Cerebellar cortex (tissue), 1 donor: Measurements from ENCODE around the gene RNF123.

ENCODE experiments used
- DNase-seq: peaks from one replicate; pipeline ENCODE4 v3.0.0-alpha.2; 2015; ENCODE audit warnings: low spot score

The RNF123 gene

GRCh38 chr3:49689046-49689907 is at the start of gene RNF123, which contains the start of gene MST1:
RNF123 (plus strand) TSS chr3:49689557; CDS start chr3:49691166, 1,609 bp downstream.
MST1 (minus strand) TSS chr3:49689474; CDS start chr3:49688691, 783 bp downstream.
- peak; percentile 83 for DNase-seq

GRCh38 chr3:49641292-49641691 is 48.1 kb upstream of the RNF123 start:
- no peak for DNase-seq

- DNase-seq: peak; percentile 96
Observed at GRCh38 chr3:49641921-49642707, 47.2 kb upstream of the RNF123 start.

GRCh38 chr3:49642708-49643145 is 46.6 kb upstream of the RNF123 start:
- DNase-seq: no peak

- no peak for DNase-seq
Observed at GRCh38 chr3:49644684-49645083, 44.7 kb upstream of the RNF123 start.

- DNase-seq: no peak
Observed at GRCh38 chr3:49646236-49646635, 43.1 kb upstream of the RNF123 start.

GRCh38 chr3:49647741-49648140 is 41.6 kb upstream of the RNF123 start:
- DNase-seq: peak; percentile 84

- DNase-seq: no peak
Observed at GRCh38 chr3:49648354-49649019, 40.9 kb upstream of the RNF123 start.

GRCh38 chr3:49649576-49649975 is 39.8 kb upstream of the RNF123 start:
- no peak for DNase-seq

GRCh38 chr3:49650177-49650576 is 39.2 kb upstream of the RNF123 start:
- DNase-seq: no peak

GRCh38 chr3:49650637-49651036 is 38.7 kb upstream of the RNF123 start:
- DNase-seq: no peak

- no peak for DNase-seq
Observed at GRCh38 chr3:49652218-49652902, 37.0 kb upstream of the RNF123 start.

GRCh38 chr3:49652903-49653415 is 36.4 kb upstream of the RNF123 start:
- DNase-seq: no peak

GRCh38 chr3:49653621-49654020 is 35.7 kb upstream of the RNF123 start:
- DNase-seq: no peak

- DNase-seq: no peak
Observed at GRCh38 chr3:49654176-49654825, 35.1 kb upstream of the RNF123 start.

GRCh38 chr3:49654955-49655556 is 34.3 kb upstream of the RNF123 start:
- no peak for DNase-seq

GRCh38 chr3:49655731-49656285 is 33.5 kb upstream of the RNF123 start:
- no peak for DNase-seq

GRCh38 chr3:49656541-49657112 is 32.7 kb upstream of the RNF123 start:
- peak; percentile 51 for DNase-seq

- peak; percentile 74 for DNase-seq
Observed at GRCh38 chr3:49657208-49657915, 32.0 kb upstream of the RNF123 start.
